Neural crest cell (in vitro differentiated cells): Measurements from ENCODE around the gene DNAAF1. TPM values are rescaled to one million over a fixed set of nuclear protein-coding genes. Genes with fewer than 3 reads are reported as not detected.

Source experiments
- DNase-seq: peaks from one replicate; pipeline ENCODE4 v3.0.0; 2021; ENCODE audit warnings: low read depth, mixed read lengths, low spot score
- H3K27ac Mint-ChIP-seq: one replicate; pipeline ENCODE4 v1.8.0; 2021; ENCODE audit warnings: mild to moderate bottlenecking, mixed read lengths; ENCODE audit not compliant: unreplicated experiment
- H3K27me3 Mint-ChIP-seq: 2 replicates; pipeline ENCODE4 v1.8.0; 2021; ENCODE audit warnings: low read depth, mild to moderate bottlenecking, mixed read lengths
- H3K36me3 Mint-ChIP-seq: 2 replicates; pipeline ENCODE4 v1.8.0; 2021; ENCODE audit warnings: low read depth, mild to moderate bottlenecking, mixed read lengths
- H3K4me1 Mint-ChIP-seq: 2 replicates; pipeline ENCODE4 v1.8.0; 2021; ENCODE audit warnings: mixed read lengths
- H3K4me3 Mint-ChIP-seq: one replicate; pipeline ENCODE4 v1.8.0; 2021; ENCODE audit warnings: mild to moderate bottlenecking, mixed read lengths
- H3K9me3 Mint-ChIP-seq: 2 replicates; pipeline ENCODE4 v1.8.0; 2021; ENCODE audit warnings: mixed read lengths
- total RNA-seq: library from RNA; stranded (reverse); gene quantifications from 2 replicates; pipeline ENCODE4 v1.2.1, GENCODE V29; 2021
- TF ChIP-seq, protein P1 (sequence below): fragments of 200-600 bp; sonication (generic); conservative IDR thresholded peaks from 2 replicates; pipeline ENCODE4 v1.5.0; 2021; ENCODE audit warnings: antibody characterized with exemption, mild to moderate bottlenecking

DNAAF1 gene
- total RNA-seq, 1 donor from 2014 or later: 0.35 TPM

DNA sequence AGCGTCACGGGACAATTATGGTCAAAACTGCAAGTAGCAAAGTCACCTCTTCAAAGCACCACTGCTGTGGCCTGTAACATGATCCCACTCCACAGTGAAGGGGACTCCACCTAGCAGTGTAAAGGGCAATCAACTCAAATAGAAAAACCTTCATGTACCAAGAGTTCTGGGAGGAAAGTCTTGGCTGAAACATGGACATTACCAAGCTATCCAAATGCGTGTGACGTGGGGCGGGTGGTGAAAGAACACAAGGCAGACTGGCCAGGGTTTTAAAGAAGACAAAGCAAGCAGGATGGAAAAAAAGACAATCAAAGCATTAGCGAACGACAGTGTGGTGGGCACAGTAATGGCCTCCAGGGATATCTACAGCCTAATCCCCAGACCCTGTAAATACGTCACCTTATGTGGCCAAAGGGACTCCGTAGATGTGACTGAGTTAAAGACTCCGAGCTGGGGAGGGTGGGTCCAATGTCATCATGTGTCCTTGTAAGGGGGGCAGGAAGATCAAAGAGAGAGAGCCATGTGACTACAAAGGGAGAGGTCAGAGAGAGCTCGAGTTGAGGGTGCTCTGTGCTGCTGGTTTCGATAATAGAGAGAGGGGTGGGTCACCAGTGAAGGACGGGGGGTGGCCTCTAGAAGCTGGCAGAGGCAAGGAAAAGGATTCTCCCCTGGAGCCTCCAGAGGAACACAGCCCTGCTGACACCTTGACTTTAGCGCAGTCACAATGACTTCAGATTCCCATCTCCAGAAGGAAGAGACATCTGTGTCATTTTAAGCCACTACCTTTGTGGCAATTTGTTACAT lies 6.1 kb upstream of the DNAAF1 start:
- peaks cover 61% of the 10 kb centered on the region for H3K4me1 Mint-ChIP-seq
- no peaks in the 10 kb centered on the region for H3K27me3 Mint-ChIP-seq
- H3K4me3 Mint-ChIP-seq: peak overlapping the region; percentile 63
- DNase-seq: no peak
- H3K9me3 Mint-ChIP-seq: no peaks in the 10 kb centered on the region
- peak overlapping the region; percentile 76 for H3K27ac Mint-ChIP-seq
- H3K36me3 Mint-ChIP-seq: peaks cover 4% of the 10 kb centered on the region
- TF ChIP-seq, protein P1, sequence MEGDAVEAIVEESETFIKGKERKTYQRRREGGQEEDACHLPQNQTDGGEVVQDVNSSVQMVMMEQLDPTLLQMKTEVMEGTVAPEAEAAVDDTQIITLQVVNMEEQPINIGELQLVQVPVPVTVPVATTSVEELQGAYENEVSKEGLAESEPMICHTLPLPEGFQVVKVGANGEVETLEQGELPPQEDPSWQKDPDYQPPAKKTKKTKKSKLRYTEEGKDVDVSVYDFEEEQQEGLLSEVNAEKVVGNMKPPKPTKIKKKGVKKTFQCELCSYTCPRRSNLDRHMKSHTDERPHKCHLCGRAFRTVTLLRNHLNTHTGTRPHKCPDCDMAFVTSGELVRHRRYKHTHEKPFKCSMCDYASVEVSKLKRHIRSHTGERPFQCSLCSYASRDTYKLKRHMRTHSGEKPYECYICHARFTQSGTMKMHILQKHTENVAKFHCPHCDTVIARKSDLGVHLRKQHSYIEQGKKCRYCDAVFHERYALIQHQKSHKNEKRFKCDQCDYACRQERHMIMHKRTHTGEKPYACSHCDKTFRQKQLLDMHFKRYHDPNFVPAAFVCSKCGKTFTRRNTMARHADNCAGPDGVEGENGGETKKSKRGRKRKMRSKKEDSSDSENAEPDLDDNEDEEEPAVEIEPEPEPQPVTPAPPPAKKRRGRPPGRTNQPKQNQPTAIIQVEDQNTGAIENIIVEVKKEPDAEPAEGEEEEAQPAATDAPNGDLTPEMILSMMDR: no peak

GRCh38 chr16:84139628-84140258 lies 5.4 kb upstream of the DNAAF1 start:
- peak overlapping the region; percentile 63 for H3K4me3 Mint-ChIP-seq
- TF ChIP-seq, protein P1: no peak
- peaks cover 4% of the 10 kb centered on the region for H3K36me3 Mint-ChIP-seq
- H3K4me1 Mint-ChIP-seq: peaks cover 65% of the 10 kb centered on the region
- no peak for DNase-seq
- peak overlapping the region; percentile 76 for H3K27ac Mint-ChIP-seq
- H3K9me3 Mint-ChIP-seq: no peaks in the 10 kb centered on the region
- no peaks in the 10 kb centered on the region for H3K27me3 Mint-ChIP-seq

DNA sequence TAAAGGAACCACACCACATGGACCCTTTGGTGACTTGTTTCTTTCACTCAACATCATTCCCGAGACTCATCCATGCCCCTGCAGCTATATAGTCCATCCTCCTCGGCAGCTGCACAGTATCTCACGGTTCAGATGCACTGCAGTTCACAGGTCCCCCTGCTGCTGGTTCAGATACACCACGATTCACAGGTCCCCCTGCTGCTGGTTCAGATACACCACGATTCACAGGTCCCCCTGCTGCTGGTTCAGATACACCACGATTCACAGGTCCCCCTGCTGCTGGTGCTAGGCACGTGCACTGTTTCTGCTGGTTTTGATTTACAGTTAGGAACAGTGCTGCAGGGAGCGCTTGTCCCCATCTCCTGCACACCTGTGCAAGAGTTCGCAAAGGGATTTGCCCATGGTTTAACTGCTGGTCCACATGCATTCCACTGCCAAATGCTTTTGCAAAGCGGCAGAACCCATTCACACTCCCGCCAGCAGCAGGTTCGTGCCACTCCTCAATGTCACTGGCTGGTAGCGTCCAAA lies 3.9 kb upstream of the DNAAF1 start:
- peaks cover 4% of the 10 kb centered on the region for H3K27me3 Mint-ChIP-seq
- DNase-seq: no peak
- H3K27ac Mint-ChIP-seq: no peak overlapping the region
- peaks cover 4% of the 10 kb centered on the region for H3K36me3 Mint-ChIP-seq
- H3K9me3 Mint-ChIP-seq: no peaks in the 10 kb centered on the region
- peak overlapping the region; percentile 82 for H3K4me3 Mint-ChIP-seq
- TF ChIP-seq, protein P1: peak; percentile 28
- H3K4me1 Mint-ChIP-seq: peaks cover 62% of the 10 kb centered on the region

GRCh38 chr16:84143081-84143480 lies 2.0 kb upstream of the DNAAF1 start:
- Mint-ChIP-seq H3K4me3 (peak overlapping the region; percentile 99), H3K4me1 (peaks cover 45% of the 10 kb centered on the region), H3K9me3 (no peaks in the 10 kb centered on the region), H3K36me3 (peaks cover 4% of the 10 kb centered on the region), H3K27me3 (peaks cover 18% of the 10 kb centered on the region), H3K27ac (no peak overlapping the region)
- no peak for DNase-seq
- TF ChIP-seq, protein P1: no peak

DNA sequence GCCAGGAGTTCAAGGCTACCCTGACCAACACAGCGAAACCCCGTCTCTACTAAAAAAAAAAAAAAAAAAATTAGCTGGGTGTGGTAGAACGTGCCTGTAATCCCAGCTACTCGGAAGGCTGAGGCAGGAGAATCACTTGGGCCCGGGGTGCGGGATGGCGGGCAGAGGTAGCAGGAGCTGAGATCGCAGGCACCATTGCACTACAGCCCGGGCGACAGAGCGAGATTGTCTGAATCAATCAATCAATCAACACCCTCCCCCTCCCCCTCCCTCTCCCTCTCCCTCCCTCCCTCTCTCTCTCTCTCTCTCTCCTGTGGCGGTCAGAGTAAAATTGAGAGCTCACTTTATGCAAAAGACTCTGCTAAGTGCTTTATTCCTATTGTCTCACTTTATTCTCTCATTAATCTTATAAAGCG lies 1.3 kb upstream of the DNAAF1 start:
- peaks cover 38% of the 10 kb centered on the region for H3K4me1 Mint-ChIP-seq
- H3K36me3 Mint-ChIP-seq: peaks cover 4% of the 10 kb centered on the region
- no peak for DNase-seq
- no peak overlapping the region for H3K27ac Mint-ChIP-seq
- peak overlapping the region; percentile 99 for H3K4me3 Mint-ChIP-seq
- H3K27me3 Mint-ChIP-seq: peaks cover 22% of the 10 kb centered on the region
- TF ChIP-seq, protein P1: no peak
- H3K9me3 Mint-ChIP-seq: no peaks in the 10 kb centered on the region
